ENCODE data around the gene ARL6IP1.
"Not testable (repeated sequence)": the region's sequence is repeated elsewhere in the genome, so short reads cannot be mapped to it uniquely, and the experiment has no call there.

The ARL6IP1 gene

GRCh38 chr16:18757960-18758660 is 43.2 kb downstream of the ARL6IP1 start:
- not testable (repeated sequence) for DNase-seq

GRCh38 chr16:18756639-18757038 is 44.7 kb downstream of the ARL6IP1 start:
- not testable (repeated sequence) for DNase-seq

GRCh38 chr16:18742870-18743269 is 58.5 kb downstream of the ARL6IP1 start:
- DNase-seq = not testable (repeated sequence)

Data from NCI-H1105 (cell line).